ENCODE measurements around the gene RHOU.

RHOU gene

DNA sequence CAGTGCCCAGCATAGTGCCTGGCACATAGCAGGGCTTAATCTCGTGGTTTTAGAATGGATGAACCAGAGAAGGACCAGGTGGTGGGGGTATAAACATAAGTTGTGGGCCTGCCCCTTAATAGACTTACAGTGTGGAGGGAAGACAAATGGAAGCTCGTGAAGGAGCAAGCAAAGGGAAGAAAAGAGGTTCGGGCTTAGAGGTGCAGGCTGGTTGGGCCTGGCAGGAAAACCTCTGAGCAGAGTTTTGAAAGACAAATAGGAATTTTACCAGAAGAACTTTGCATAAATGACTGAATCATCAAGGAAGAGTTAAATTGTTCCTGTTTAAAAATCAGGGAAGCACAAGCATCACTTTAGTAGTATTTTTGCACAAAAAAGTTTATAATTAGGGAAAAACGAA lies 4.5 kb downstream of the RHOU start:
- no peak for DNase-seq

DNA sequence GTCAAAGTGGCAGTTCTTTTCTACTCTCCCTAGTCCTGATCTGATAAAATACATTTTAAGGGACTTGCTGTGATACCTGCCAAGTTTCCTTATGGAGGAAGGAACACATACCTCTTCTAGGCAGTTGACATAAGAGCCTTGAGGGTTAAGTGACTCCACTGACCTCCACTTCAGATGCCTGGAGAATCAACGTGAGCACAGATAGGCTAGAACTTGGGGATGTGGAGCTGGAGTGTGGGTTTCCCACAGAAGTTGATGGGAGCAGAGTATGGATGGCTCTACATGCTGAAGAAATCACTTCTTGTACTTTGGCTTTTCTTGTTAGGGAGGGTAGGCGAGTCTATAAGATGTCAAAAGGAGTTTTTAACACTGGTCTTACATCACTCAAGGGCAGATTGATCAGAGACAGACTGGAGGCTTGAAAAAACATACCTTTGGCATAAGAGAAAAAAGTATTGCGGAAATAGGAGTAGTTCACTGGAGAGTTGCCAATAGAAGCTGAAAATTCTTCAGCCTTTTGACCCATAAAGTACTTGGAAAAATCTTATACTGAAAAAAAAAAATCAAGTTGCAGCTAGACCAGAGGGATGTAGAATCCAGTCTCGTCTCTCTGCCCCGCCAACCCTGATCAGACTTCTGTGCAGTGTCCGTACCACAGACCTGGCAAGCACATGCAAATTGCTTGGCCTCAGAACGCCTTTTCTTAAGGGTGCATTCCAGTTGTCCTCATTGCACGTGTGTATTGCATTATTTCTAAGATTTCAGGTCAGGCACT lies 5.5 kb downstream of the RHOU start:
- no peak for DNase-seq

DNA sequence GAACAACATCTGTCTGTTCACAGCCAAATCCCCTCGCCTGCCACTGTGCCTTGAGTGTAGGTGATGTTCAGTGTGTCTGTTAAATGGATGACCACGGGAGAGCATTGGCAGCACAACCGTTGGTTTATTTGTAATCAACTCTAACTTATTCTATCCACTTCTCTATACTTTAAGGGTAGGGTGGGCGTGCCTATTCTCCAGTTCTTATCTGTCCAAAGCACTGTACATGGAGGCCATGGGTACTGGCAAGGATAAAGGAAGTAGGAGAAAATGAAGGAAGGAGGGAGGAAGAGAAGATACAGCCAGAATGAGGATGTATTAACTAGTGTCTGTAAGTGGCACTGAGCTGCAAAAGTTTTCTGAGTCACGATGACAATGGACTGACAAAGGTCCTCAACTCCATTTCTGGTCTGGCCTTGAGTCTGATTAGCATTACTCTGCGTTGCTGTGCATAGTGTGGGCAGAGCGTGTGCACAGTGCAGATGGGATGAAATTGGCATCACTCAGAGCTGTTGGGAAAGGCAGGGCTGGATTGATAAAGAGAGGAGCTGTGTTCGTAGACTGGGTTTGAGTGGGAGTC lies 7.1 kb downstream of the RHOU start:
- no peak for DNase-seq

DNA sequence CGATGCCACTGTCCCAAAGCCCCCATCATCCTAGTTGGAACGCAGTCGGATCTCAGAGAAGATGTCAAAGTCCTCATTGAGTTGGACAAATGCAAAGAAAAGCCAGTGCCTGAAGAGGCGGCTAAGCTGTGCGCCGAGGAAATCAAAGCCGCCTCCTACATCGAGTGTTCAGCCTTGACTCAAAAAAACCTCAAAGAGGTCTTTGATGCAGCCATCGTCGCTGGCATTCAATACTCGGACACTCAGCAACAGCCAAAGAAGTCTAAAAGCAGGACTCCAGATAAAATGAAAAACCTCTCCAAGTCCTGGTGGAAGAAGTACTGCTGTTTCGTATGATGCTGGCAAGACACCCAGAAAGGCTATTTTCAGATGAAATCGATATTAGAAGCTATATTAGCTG lies 8.1 kb downstream of the RHOU start:
- DNase-seq = no peak

DNA sequence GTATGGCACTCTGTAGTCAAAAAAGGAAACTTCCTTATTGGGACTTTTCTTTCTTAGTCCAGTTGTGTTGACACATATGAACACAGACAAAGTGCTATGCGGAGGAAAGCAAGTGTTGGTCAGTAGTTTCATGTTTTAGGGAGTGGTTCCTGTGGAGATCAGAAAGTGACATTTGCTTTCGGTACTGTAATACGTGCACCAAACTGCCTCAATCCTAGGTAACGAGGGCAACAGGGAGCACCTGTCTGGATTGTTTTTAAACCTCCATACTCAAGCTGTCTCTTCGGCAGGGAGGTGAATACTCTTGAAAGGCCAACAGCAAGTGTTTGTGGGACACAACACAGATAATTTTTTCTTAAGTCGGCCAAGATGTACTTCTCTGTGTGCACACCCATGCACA lies 9.1 kb downstream of the RHOU start:
- DNase-seq = no peak

DNA sequence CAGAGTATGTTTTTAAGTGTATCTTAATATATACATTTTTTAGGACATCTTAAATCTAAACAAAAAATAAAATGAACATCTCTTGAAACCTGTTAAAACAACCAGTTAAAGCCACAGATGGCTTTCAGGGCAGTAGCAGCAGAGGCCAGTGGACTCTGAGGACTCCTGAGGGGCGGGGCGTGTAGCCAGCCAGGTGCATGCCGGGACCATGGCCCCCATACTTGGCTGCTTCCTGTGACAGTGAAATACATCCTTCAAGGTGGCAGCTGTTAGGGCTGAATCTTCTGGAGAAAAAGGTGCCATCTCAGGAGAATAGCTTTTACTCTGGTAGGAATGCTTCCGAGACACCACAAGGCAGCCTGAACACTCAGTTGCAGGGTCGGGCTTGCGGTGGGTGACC lies 9.6 kb downstream of the RHOU start:
- no peak for DNase-seq

DNA sequence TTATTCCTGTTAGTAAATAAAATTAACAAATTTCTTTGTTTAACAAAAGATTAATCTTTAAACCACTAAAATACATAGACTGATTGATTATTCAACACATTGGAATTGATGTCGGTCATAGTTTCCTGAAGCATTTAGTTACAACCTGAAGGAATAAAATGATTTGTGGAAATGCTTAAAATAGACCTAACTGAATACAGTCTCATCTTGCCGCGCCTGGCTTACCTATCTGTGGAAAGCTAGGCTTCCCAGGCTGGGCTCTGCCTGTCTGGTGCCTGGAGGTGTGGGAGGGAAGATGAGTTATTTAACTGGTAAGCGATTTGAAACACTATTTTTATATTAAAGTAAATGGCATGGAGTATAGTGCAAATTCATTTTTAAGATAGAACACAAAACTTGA lies 10.2 kb downstream of the RHOU start:
- DNase-seq = no peak

DNA sequence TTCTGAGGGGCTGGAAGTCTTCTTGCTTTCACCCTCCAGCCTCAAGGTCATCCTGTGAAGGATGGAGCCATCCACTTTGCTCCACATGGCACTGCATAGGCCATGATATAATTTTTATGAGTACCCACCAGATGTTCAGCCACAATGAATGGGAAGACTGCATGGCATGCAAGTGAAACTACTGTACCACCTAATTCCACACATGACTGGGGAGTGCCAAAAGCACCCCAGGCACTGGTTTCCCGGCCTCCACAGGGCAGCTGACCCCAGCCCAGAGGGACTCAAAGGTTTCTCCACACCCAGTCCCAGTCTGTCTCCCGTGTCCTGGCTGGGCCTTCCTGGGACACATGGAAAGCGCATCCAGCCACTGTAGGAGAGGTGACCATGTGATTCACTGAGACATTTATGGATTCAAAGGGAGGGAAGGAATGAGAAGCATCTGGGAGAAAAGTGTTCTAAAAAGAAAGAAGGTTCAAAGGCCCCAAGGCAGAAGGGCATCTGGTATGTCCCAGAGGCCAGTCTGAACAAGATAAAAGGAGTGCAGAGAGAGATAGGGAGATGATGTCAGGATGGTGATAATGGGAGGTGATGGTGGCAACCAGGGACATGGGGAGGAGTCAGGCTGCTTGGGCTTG lies 12.1 kb downstream of the RHOU start:
- DNase-seq = no peak

DNA sequence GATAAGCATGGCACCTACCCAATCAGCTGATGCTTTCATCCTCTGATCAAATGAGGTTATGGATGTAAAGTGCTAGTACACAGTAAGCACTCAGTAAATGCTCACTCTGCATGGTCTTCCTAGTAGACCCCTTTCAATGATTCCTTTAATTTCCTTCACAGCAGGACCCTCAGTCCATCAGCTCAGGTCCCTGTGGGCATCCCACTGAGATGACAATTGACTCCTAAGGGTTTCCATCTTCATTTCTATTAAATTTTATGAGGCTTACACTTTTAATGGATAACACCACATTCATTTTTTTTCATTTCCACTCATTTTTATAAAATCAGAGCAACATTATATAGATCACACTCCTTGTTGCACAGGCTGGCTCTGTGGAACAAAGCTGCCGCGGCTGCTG lies 12.8 kb downstream of the RHOU start:
- DNase-seq = no peak

DNA sequence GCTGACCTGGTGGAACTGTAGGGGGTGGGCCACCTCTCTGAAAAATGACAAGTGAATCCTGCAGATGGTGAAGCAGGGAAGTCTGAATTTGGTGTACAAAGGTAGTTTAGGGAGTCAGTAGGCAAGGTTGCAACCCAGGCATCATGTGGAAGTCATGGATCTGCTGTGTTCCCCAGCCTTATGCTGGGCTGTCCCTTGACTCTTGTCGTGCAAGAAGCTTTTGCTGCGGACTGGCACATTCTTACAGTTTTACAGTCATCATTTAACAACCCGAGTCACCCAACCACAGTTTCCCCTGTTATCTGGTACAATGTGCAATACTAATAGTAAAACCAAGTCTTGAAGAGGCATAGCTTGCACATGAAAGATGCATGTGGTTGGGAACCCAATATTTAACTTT lies 13.2 kb downstream of the RHOU start:
- DNase-seq = no peak

DNA sequence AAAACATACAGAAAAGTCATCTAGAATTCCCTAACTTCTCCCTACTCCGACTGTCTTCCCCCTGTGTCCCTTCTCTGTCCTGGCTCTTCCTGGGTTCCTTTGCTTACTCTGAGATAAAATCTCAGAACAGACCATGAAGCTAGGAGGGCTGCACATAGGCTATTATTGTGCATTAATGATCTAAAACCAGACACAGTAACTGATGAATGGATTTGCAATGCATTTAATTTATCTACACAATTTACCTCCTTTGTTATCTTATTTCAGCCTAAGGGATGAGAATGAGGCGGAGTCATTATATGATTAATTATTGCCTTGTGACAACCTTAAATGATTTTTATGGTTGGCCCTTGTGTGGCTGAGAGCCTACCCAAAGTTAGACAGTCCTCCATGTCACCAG lies 14.5 kb downstream of the RHOU start:
- no peak for DNase-seq

DNA sequence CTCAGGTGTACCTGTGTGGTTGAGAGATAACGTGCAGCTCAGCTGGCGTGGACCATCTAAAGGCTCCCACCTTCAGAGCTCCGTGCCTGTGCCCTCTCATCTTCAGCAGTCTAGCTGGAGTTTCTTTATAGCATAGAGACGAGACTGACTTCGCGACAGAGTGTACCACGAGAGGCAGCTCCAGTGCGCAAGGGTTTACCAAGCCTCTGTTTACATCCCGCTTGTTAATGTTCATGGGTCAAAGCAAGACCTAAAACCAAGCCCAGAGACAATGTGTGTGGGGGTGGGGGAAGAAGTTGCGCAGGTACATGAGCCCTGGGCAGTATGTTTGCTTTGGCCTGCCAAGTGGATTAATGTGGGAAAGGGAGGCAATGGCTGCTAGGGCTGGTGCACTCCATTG lies 15.6 kb downstream of the RHOU start:
- no peak for DNase-seq

DNA sequence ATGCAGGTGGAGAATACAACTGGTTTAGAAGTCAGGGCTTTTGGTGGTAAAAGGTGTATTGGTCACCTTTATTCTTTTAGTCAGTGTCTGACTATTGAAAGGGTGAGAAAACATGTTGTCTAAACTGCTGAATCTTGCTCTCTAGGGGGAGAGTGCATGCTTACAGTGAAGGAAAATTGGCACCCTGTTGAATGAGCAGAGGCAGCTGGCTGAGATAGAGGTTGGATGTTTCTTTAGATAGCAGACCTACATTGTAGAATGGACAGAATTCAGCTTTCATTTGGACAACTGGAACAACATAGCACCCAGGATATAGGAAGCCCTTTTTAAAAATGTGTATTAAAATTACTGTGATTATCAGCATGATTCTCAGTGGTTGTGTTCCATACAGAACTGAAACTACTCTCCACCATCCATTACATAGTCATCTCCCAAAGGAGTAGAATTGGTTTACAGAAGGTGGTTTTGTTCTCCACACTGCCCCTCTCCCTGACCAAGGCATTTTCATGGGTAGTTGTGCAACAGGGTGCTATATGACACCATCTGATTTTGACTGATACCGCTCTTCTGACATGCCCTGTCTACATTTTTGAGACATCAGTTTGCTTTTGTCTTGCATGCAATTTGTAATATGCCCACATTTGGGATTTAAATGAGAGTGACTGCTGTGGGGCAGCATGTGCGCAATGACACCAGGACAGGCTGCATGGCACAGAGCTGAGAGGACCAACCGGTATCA lies 16.2 kb downstream of the RHOU start:
- DNase-seq = no peak

DNA sequence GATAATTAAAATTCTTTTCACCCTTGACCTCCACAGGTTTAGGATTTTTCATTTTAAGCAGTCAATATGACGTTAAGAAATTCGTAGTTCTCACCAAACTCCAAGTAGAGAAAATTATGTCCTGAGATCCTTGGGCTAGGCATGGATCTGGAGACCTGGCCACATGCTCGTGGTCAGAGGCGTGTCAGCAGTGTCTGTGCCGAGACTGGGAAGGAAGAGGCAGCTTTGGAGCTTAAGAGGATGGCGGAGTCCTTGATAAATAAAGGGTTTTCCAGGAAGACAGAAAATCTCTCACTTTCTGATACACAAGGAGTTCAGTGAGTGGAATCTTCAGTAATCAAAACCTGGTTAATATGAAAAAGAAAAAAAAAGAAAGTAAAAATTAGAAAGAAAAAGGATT lies 17.0 kb downstream of the RHOU start:
- no peak for DNase-seq

DNA sequence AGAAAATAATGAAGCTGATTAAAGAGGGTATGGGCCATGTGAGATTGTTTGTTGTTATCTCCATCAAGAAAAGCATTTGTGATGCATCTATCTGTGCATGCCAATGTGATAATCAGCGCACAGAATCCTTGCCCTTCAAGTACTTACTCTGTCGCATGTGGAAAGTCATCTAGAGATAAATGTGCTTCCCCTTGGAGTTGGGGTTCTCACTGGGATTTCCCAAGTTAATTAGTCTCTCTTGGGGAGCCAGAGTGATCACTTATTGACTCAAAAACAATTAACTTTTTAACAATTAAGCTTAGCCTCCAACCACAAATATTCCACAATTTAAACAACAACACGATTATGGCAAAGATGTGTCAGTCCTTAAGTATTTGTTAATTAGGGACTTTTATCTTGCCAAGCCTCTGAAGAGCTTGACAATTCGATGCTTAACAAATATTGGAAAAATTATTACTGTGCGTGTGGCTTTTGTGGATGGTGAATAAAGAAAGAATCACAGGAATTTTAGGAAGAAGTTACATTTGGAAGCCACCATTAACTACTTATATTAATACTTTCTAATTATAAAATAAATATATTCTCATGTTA lies 17.5 kb downstream of the RHOU start:
- no peak for DNase-seq

DNA sequence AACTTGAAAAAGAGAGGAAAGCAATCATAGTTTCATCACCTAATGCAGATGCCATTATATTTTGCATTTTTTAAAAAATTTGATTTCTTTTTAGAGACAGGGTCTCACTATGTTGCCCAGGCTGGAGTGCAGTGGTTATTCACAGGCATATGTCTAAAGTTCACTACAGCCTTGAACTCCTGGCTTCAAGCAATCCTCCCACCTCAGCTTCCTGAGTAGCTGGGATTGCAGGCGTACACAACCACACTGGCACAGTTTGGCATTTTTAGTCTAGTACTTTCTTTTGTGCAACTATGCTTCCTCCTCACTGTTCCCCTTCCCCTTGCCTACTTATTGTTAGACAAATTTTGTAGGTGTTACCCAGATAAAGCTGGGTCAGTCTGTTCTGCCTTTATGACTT lies 18.0 kb downstream of the RHOU start:
- DNase-seq = no peak

DNA sequence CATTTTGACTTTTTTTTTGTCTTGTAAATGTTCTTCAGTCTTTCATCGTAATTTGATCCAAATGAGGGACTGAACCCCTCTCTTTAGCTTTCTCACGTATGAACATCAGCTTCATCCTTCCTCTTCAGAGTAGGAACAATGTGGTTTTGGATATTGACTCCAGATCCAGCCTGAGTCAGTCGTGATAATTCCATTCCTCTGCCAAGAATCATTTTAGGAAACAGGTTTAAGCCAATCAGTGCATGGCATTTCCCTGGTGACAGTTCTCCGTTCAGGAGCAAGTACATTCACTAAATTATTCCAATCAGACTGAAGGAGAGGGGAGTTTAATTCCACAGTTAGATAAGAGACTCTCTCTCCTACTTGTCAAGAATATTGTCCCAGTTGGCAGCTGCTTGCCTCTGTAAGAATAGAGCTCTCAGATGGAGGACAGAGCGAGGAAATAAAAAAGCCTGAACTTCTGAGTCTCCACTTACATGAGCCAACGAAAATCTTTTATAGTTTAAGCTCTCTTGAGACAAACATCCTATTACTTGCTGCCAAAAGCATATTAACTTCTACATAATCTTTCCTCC lies 18.6 kb downstream of the RHOU start:
- no peak for DNase-seq

DNA sequence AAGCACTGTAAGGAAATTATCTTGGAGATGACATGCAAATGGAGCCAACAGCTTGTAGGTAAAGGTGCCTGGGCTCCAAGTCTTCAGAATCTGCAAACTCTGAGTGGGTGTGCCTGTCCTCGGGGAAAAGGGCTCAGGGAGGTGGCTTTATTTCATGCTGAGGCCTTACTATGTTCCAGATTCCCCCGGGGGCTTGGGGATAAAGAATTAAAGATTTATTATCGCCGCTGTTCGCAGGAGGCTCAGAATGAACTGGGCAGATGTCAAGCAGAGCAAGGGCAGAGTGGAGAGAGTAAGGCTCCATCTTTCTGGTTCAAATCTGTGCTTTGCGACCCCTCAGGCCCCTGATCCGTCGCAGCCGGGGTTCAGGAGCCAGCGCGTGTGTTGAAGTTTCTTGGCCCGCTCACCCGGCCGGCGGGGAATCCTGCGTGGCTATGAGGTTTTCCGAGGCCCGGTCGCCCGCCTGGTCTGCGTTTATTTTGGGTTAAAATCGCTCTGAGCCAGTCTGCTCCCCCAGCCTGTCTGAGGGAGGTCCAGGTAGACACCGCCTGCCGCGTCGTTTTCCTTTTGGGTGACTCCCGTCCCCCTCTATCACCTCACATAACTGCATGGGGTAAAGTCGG lies 19.5 kb downstream of the RHOU start:
- no peak for DNase-seq

DNA sequence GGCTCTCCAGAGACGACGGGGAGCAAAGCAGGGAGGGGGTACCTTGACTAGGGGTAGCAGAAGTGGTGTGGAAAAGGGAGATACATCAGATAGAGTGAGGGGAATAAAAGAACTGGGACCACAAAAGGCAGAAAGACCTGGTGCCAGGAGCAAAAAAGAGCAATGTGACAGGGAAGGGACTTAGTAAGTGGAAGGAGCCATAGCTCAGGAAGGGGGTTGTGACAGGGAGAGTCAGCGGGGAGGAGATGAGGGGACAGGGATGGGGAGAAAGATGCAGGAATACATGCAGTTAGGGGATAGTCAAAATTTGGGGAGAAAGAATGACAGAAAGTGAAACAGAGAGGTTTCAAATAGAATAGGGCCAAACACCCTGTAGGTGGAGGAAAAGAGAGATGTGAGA lies 20.5 kb downstream of the RHOU start:
- DNase-seq = no peak

DNA sequence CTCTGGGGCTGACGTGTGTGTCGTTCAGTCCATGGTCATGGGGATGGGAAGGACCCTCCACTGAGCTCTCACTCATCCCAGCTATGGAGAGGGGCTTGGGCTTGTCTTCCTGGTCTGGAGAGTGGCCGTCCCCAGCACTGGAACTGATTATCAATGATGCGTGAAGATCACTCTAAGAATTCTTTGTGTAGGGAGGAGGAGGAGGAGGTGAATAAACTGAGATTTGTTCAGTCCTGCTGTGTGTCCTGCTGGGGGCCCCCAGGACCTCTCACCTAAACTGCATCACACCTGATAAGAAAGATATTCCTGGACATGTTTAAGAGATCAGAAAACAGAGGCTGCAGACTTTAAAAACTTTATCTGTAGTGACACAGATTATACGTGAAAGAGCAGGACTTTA lies 21.2 kb downstream of the RHOU start:
- DNase-seq = no peak

DNA sequence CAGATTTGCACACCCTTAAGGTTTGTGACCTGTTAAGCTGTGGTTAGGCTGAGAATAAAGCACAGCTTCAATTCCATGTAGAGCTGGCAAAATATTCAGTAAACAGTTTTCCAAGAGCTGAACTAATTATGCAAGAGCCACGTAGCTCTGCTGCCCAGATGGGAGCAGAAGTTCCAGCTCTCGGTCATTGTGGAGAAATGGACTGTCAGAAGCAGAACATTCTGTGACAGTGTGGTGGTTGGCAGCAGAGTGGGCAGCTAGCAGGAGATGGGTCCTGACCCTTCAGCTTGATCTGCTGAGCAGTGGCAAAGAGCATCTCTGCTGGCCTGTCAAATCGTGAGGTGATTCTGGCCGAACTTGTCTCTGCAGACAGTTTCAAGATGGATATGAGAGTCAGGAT lies 23.2 kb downstream of the RHOU start:
- no peak for DNase-seq

DNA sequence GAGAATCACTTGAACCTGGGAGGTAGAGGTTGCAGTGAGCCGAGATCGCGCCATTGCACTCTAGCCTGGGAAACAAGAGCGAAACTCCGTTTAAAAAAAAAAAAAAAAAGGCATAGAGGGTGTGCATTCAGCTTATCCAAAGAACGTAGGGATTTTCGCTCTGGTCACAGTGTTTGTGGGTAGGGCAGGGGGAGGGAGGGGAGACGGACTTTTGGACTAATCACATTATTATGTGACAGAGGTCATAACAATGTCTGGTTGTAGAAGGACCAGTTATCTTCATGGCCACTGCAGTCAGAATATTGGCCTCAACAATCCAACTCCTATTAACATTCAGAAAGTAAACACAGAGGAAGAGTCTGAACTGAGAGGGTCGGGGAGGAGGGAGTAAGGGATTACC lies 25.7 kb downstream of the RHOU start:
- no peak for DNase-seq

DNA sequence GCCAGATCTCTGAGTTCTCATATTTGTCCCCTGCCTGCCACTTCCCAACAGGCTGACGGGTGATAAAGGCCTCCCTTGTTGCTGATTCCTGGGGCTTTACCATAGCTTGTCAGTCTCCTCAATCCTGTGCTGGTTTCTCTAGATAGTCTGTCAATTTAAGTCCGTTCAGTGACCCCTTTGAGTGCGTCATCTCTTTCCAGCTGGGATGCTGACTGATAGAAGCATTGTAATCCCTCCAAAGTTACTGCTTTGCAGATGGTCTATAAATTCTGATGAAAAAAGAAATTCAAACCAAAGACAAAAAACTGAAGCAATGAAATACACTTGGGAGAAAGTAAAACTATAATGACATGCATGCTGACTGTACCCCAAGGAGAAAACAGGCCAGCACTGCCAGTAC lies 28.3 kb downstream of the RHOU start:
- DNase-seq = no peak

All from NCI-H187 treated with DMSO at 0.1 percent for 48 hours (cell line).